Activated CD8-positive, alpha-beta memory T cell treated with anti-CD3 and anti-CD28 coated beads, Interleukin-2, amount 50 U/mL, for 48 hours (primary cell): ENCODE results near the gene AIP.

ENCODE experiments used
- DNase-seq: peaks from one replicate; pipeline ENCODE4 v3.0.0-alpha.2; 2020

The AIP gene

GRCh38 chr11:67538823-67539505 is 56.1 kb downstream of the AIP start:
- DNase-seq, result no peak

DNA sequence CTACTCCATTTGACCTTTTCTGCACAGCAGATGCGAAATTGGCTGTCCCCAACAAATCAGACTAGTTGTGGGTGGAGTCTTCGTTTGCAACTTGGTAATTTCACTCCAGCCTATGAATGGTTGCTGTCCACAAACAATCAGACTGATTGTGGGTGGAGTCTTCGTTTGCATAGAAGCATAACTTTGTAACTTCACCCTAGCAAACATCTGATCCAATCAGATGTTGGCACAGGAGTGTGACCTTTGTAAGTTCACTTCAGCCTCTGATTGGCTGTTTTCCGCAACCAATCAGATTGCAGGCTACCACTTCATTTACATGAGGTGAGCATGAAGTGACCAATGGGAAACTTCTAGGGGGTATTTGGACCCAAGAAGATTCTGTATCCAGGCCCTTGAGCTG is 56.7 kb downstream of the AIP start:
- no peak for DNase-seq
